A549 (cell line): ENCODE results near the gene SOX14. TPM values are rescaled to one million over a fixed set of nuclear protein-coding genes. Genes with fewer than 3 reads are reported as not detected.

ENCODE experiments used
- ATAC-seq, 2 experiments: fragments of 200-7000 bp in 1 of 2; fragments of >200 bp in 1 of 2; cut with Nextera tagmentation in 1 of 2; cut with Tn5 transposase in 1 of 2; 3 replicates each; pipeline versions ENCODE4 v1.8.0 to v1.9.1; 2018 to 2020; ENCODE audit warnings: mild to moderate bottlenecking in 1 of 2, moderate library complexity in 1 of 2
- CTCF ChIA-PET: fragments of 300-600 bp; sonication (Branson Sonifier 250); formaldehyde crosslinking; extraction: SDS; loops from one replicate; lab custom pipeline; 2021; ENCODE audit warnings: antibody characterized with exemption, inconsistent platforms; lab: Yijun Ruan, JAX
- POLR2A ChIA-PET: fragments of 350-600 bp; formaldehyde crosslinking; extraction: SDS; loops from one replicate; lab custom pipeline; 2021; ENCODE audit warnings: antibody characterized with exemption, inconsistent platforms; lab: Yijun Ruan, JAX
- DNase-seq, 2 experiments: peaks; one replicate each; pipeline versions ENCODE4 v3.0.0 to v3.0.0-alpha.2; 2011 to 2016; ENCODE audit warnings: low read depth in 1 of 2, low spot score in 1 of 2
- FAIRE-seq: peaks from 2 replicates; lab custom pipeline; 2011; peaks lifted over from hg19 to GRCh38; lab: Jason Lieb, UNC
- H3K27ac ChIP-seq, 2 experiments: fragments of >200 bp; sonication (Bioruptor Twin); formaldehyde crosslinking; 3 replicates each; pipeline ENCODE4 v1.5.1; 2016 to 2017
- H3K4me1 ChIP-seq: fragments of >200 bp; sonication (Bioruptor Twin); formaldehyde crosslinking; 3 replicates; pipeline ENCODE4 v1.6.1; 2016
- H3K4me2 ChIP-seq: fragments of >200 bp; sonication (Bioruptor Twin); formaldehyde crosslinking; 3 replicates; pipeline ENCODE4 v1.6.1; 2016
- H3K4me3 ChIP-seq: fragments of >200 bp; sonication (Bioruptor Twin); formaldehyde crosslinking; 3 replicates; pipeline ENCODE4 v1.5.1; 2016
- H3K9me3 ChIP-seq: fragments of >200 bp; sonication (Bioruptor Twin); formaldehyde crosslinking; 3 replicates; pipeline ENCODE4 v1.6.1; 2016
- CBX2 ChIP-seq: fragments of 200-600 bp; sonication (generic); IDR thresholded peaks from 2 replicates; pipeline ENCODE4 v1.6.1; 2016; ENCODE audit warnings: low read depth, mild to moderate bottlenecking, borderline replicate concordance
- CEBPB ChIP-seq, 2 experiments: fragments of >200 bp in 1 of 2; sonication (Bioruptor Twin) in 1 of 2; formaldehyde crosslinking in 1 of 2; IDR thresholded peaks; 2 replicates each; pipeline ENCODE4 v1.6.1; 2012 to 2016
- E2F6 ChIP-seq: IDR thresholded peaks from 2 replicates; pipeline ENCODE4 v1.6.1; 2012; ENCODE audit warnings: low read depth, borderline replicate concordance
- ESRRA ChIP-seq: fragments of 150-350 bp; IDR thresholded peaks from 2 replicates; pipeline ENCODE4 v1.6.1; 2014; ENCODE audit warnings: mild to moderate bottlenecking, low read length, borderline replicate concordance
- FOSB ChIP-seq: fragments of 250-450 bp; sonication (Bioruptor Pico); IDR thresholded peaks from 2 replicates; pipeline ENCODE4 v1.5.0; 2020; ENCODE audit warnings: mild to moderate bottlenecking, moderate library complexity
- FOXS1 ChIP-seq: fragments of 250-450 bp; sonication (Bioruptor Pico); IDR thresholded peaks from 2 replicates; pipeline ENCODE4 v1.5.0; 2020; ENCODE audit warnings: mild to moderate bottlenecking, moderate library complexity
- HDAC2 ChIP-seq: fragments of 200-600 bp; sonication (generic); IDR thresholded peaks from 2 replicates; pipeline ENCODE4 v1.6.1; 2016
- HMGXB4 ChIP-seq: fragments of 250-450 bp; sonication (Bioruptor Pico); IDR thresholded peaks from 2 replicates; pipeline ENCODE4 v1.5.0; 2021; ENCODE audit warnings: mild to moderate bottlenecking, moderate library complexity, borderline replicate concordance
- HOXA7 ChIP-seq: fragments of 250-450 bp; sonication (Bioruptor Pico); IDR thresholded peaks from 2 replicates; pipeline ENCODE4 v1.5.0; 2020; ENCODE audit warnings: mild to moderate bottlenecking, moderate library complexity
- HOXB13 ChIP-seq: fragments of 250-450 bp; sonication (Bioruptor Pico); IDR thresholded peaks from 2 replicates; pipeline ENCODE4 v1.5.0; 2020; ENCODE audit warnings: low read depth, mild to moderate bottlenecking, moderate library complexity
- HOXB5 ChIP-seq: fragments of 250-450 bp; sonication (Bioruptor Pico); IDR thresholded peaks from 2 replicates; pipeline ENCODE4 v1.5.0; 2020; ENCODE audit warnings: mild to moderate bottlenecking, moderate library complexity
- NPAS2 ChIP-seq: fragments of 250-450 bp; sonication (Bioruptor Pico); IDR thresholded peaks from 2 replicates; pipeline ENCODE4 v1.8.0; 2022; ENCODE audit warnings: mild to moderate bottlenecking, moderate library complexity, borderline replicate concordance
- PBX3 ChIP-seq: IDR thresholded peaks from 2 replicates; pipeline ENCODE4 v1.6.1; 2012
- PHF8 ChIP-seq: fragments of 200-600 bp; sonication (generic); IDR thresholded peaks from 2 replicates; pipeline ENCODE4 v1.6.1; 2016; ENCODE audit warnings: low read depth, mild to moderate bottlenecking, antibody characterized with exemption, moderate library complexity, borderline replicate concordance
- POLR2AphosphoS2 ChIP-seq: conservative IDR thresholded peaks from 2 replicates; pipeline ENCODE4 v1.6.1; 2012; ENCODE audit warnings: low read length, improper control_type of control experiment, inconsistent platforms
- RAD21 ChIP-seq, 2 experiments: fragments of >200 bp in 1 of 2; sonication (Bioruptor Twin) in 1 of 2; formaldehyde crosslinking in 1 of 2; IDR thresholded peaks in 1 of 2; conservative IDR thresholded peaks in 1 of 2; 2 replicates in 1 of 2; 3 replicates in 1 of 2; pipeline ENCODE4 v1.6.1; 2012 to 2018; ENCODE audit warnings: inconsistent platforms in 1 of 2
- RCOR1 ChIP-seq: fragments of 150-350 bp; IDR thresholded peaks from 2 replicates; pipeline ENCODE4 v1.6.1; 2014; ENCODE audit warnings: antibody characterized with exemption, low read length, low read depth
- RFX5 ChIP-seq: fragments of 450-650 bp; IDR thresholded peaks from 2 replicates; pipeline ENCODE4 v1.7.1; 2014; ENCODE audit warnings: antibody characterized with exemption, mild to moderate bottlenecking, moderate library complexity
- TFCP2L1 ChIP-seq: fragments of 250-450 bp; sonication (Bioruptor Pico); IDR thresholded peaks from 2 replicates; pipeline ENCODE4 v1.5.0; 2021; ENCODE audit warnings: mild to moderate bottlenecking
- ZNF302 ChIP-seq: fragments of 250-450 bp; sonication (Bioruptor Pico); IDR thresholded peaks from 2 replicates; pipeline ENCODE4 v1.9.0; 2021; ENCODE audit warnings: inconsistent platforms, mild to moderate bottlenecking, moderate library complexity
- ZSCAN20 ChIP-seq: fragments of 250-450 bp; sonication (Bioruptor Pico); IDR thresholded peaks from 2 replicates; pipeline ENCODE4 v1.8.0; 2022; ENCODE audit warnings: mild to moderate bottlenecking, moderate library complexity
- WGBS: methylation state at CpG from one replicate; pipeline ENCODE4 v1.1.6; 2017; ENCODE audit errors: missing lambda C conversion rate; 5-methylcytosine and 5-hydroxymethylcytosine counted together
- polyA minus RNA-seq: library from RNA; depleted of rRNA, polyadenylated mRNA; stranded (reverse); fragments of >200 nt; gene quantifications from 2 replicates; pipeline ENCODE4 v1.2.3, GENCODE V29; 2011; rRNA and poly(A)+ RNA removed
- polyA plus RNA-seq, 4 experiments: library from polyadenylated mRNA; depleted of rRNA in 3 of 4; stranded (reverse); fragments of >200 nt; fragmentation: RNase III in 1 of 4; extraction: RNeasy Plus Mini Kit Qiagen cat#74134 plus additional on column Dnase treatment in 1 of 4; gene quantifications; 2 replicates in 3 of 4; 3 replicates in 1 of 4; pipeline ENCODE4 v1.2.3, GENCODE V29; 2011 to 2017

SOX14 gene
- not detected in 2 replicates for polyA plus RNA-seq (2011; rRNA removed)
- not detected in 2 replicates for polyA plus RNA-seq (2012; cell fraction: cytosol; rRNA removed)
- not detected in 2 replicates for polyA plus RNA-seq (2012; cell fraction: nucleus; rRNA removed)
- not detected in 3 replicates for polyA plus RNA-seq (2017; fragmentation: RNase III; extraction: RNeasy Plus Mini Kit Qiagen cat#74134 plus additional on column Dnase treatment)
- not detected in 2 replicates for polyA minus RNA-seq

- CTCF ChIA-PET = no interaction called here
- H3K4me3 ChIP-seq = peak within 1 kb of the TSS; percentile 29; the same call in 2 of the 3 replicates
- H3K4me1 ChIP-seq = 0 out of 3 replicates have a peak, but pooled peaks cover 5% of the 10 kb centered on the region
- ATAC-seq (no peak), DNase-seq (no peak)
- H3K4me2 ChIP-seq = peak within 1 kb of the TSS; percentile 71
- no peak for TF ChIP-seq NPAS2 (CRISPR knock-in tag)
- no peak for TF ChIP-seq HDAC2
- no peak for TF ChIP-seq RCOR1
- no peak for TF ChIP-seq HOXB5 (CRISPR knock-in tag)
- TF ChIP-seq HMGXB4 (CRISPR knock-in tag) = no peak
- TF ChIP-seq RFX5 = no peak
- TF ChIP-seq, all 56 proteins: peak for 0
- Histone ChIP-seq H3K9me3 (no peaks in the 10 kb centered on the region), H3K27ac (no peak within 1 kb of the TSS)
- no peak for FAIRE-seq
- POLR2A ChIA-PET = no interaction called here
- 3% methylated on average over 14 of the region's 30 CpGs for WGBS
These were observed at the start of gene SOX14 for GRCh38 chr3:137764001-137764433. TSS of gene SOX14 (plus strand) at chr3:137764315. CDS start at chr3:137764785, 470 bp downstream.

- H3K27ac ChIP-seq = no peak overlapping the region
- H3K4me3 ChIP-seq = no peak overlapping the region
- H3K9me3 ChIP-seq = no peaks in the 10 kb centered on the region
- FAIRE-seq (no peak), ATAC-seq (no peak), DNase-seq (no peak)
- TF ChIP-seq HOXA7 (CRISPR knock-in tag) (no peak), NPAS2 (CRISPR knock-in tag) (no peak)
- ChIA-PET CTCF (no interaction called here), POLR2A (no interaction called here)
- no CpG with 5 or more reads among the region's 25 CpGs for WGBS
- no peak overlapping the region for H3K4me2 ChIP-seq
- H3K4me1 ChIP-seq = no peaks in the 10 kb centered on the region
These were observed 49.6 kb upstream of the SOX14 start for GRCh38 chr3:137714551-137714950.

GRCh38 chr3:137724240-137724639 lies 39.9 kb upstream of the SOX14 start:
- no peak for ATAC-seq
- no peak for TF ChIP-seq CEBPB (IDR thresholded peaks at IDR 0.05)
- TF ChIP-seq TFCP2L1 (CRISPR knock-in tag) = no peak
- no peak for TF ChIP-seq CBX2
- TF ChIP-seq FOXS1 (CRISPR knock-in tag) = no peak
- TF ChIP-seq E2F6 = no peak
- no peak for TF ChIP-seq RFX5
- TF ChIP-seq POLR2AphosphoS2 = no peak
- TF ChIP-seq PHF8 = no peak
- no peak for TF ChIP-seq HOXB13 (CRISPR knock-in tag)
- TF ChIP-seq ZSCAN20 (CRISPR knock-in tag) = no peak
- Histone ChIP-seq H3K4me1 (no peaks in the 10 kb centered on the region), H3K27ac (no peak overlapping the region), H3K9me3 (no peaks in the 10 kb centered on the region), H3K4me3 (no peak overlapping the region), H3K4me2 (no peak overlapping the region)
- no peak for DNase-seq
- ChIA-PET CTCF (no interaction called here), POLR2A (no interaction called here)
- no peak for FAIRE-seq

DNA sequence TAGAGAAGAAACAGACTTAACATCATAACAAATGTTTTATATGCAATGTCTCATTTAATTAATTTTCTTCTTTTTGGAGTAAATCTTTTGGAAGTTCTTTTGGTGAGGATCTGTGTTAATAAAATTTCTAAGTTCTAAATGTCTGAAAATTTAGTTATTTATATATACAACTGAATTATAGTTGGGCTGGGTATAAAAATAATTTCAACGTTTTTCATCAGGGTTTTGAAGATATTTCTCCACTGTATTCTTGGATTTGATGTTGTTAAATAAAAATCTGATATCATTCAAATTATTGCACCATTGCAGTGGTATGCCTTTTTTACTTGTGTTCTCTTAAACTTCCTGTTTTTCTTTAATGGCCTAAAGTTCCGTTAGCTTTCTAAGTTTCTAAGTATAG lies 26.9 kb upstream of the SOX14 start:
- FAIRE-seq = no peak
- POLR2A ChIA-PET = no interaction called here
- CTCF ChIA-PET = no interaction called here

More for the DNA sequence above, 26.9 kb upstream of the SOX14 start:
- H3K27ac ChIP-seq = no peak overlapping the region
- H3K9me3 ChIP-seq = no peaks in the 10 kb centered on the region
- ATAC-seq = no peak
- H3K4me2 ChIP-seq = no peak overlapping the region
- WGBS = 4% methylated on average over 2 of the region's 2 CpGs
- no peaks in the 10 kb centered on the region for H3K4me1 ChIP-seq
- H3K4me3 ChIP-seq = no peak overlapping the region
- TF ChIP-seq RAD21 (conservative IDR thresholded peaks at IDR 0.05 in 1 of 2, IDR thresholded peaks at IDR 0.05 in 1 of 2) (no peak), ESRRA (no peak), PBX3 (no peak), HOXB13 (CRISPR knock-in tag) (no peak), NPAS2 (CRISPR knock-in tag) (no peak), FOSB (CRISPR knock-in tag) (no peak), ZNF302 (CRISPR knock-in tag) (no peak)
- DNase-seq = no peak
